K562 (cell line): ENCODE data around the gene RTL10.

Experiments used
- CTCF ChIP-seq, 3 experiments: IDR thresholded peaks in 2 of 3; conservative IDR thresholded peaks in 1 of 3; 2 replicates each; pipeline ENCODE4 v1.5.1; 2011 to 2012; ENCODE audit warnings: low read length in 3 of 3, mild to moderate bottlenecking in 3 of 3, control low read depth in 2 of 3, improper control_type of control experiment in 1 of 3, inconsistent platforms in 1 of 3, low read depth in 1 of 3, mixed read lengths in 1 of 3, moderate library complexity in 1 of 3; ENCODE audit not compliant: insufficient read depth in 2 of 3
- FOXK1 ChIP-seq: sonication (generic); formaldehyde crosslinking; IDR thresholded peaks from 2 replicates; pipeline ENCODE4 v1.8.0; 2022; ENCODE audit warnings: missing genetic modification reagents, mild to moderate bottlenecking, borderline replicate concordance
- GABPB1 ChIP-seq: sonication (generic); formaldehyde crosslinking; IDR thresholded peaks from 2 replicates; pipeline ENCODE4 v1.8.0; 2022; ENCODE audit warnings: mild to moderate bottlenecking, missing genetic modification reagents
- GTF2E2 ChIP-seq: fragments of 200-800 bp; sonication (Bioruptor generic); IDR thresholded peaks from 2 replicates; pipeline ENCODE4 v1.6.1; 2016; ENCODE audit warnings: missing genetic modification characterization, missing compliant biosample characterization
- MLLT1 ChIP-seq, 2 experiments: fragments of 450-650 bp; IDR thresholded peaks; 2 replicates each; pipeline ENCODE4 v1.6.1; 2016
- ZBTB7A ChIP-seq: IDR thresholded peaks from 2 replicates; pipeline ENCODE4 v1.6.1; 2011; ENCODE audit warnings: low read depth, mild to moderate bottlenecking, low read length, moderate library complexity, borderline replicate concordance; ENCODE audit not compliant: control insufficient read depth
- ZBTB8A ChIP-seq: fragments of 450-650 bp; IDR thresholded peaks from 2 replicates; pipeline ENCODE4 v1.6.1; 2018; ENCODE audit warnings: mild to moderate bottlenecking, moderate library complexity; ENCODE audit not compliant: partially characterized antibody
- ZNF165 ChIP-seq: fragments of 250-450 bp; sonication (Bioruptor Pico); IDR thresholded peaks from 2 replicates; pipeline ENCODE4 v1.4.0; 2020; ENCODE audit warnings: borderline replicate concordance
- ZNF316 ChIP-seq: fragments of 450-650 bp; IDR thresholded peaks from 2 replicates; pipeline ENCODE4 v1.6.1; 2016
- TF ChIP-seq, protein P1 (sequence below): sonication (generic); formaldehyde crosslinking; IDR thresholded peaks from 2 replicates; pipeline ENCODE4 v1.8.0; 2022; ENCODE audit warnings: mild to moderate bottlenecking, missing genetic modification reagents

DNA sequence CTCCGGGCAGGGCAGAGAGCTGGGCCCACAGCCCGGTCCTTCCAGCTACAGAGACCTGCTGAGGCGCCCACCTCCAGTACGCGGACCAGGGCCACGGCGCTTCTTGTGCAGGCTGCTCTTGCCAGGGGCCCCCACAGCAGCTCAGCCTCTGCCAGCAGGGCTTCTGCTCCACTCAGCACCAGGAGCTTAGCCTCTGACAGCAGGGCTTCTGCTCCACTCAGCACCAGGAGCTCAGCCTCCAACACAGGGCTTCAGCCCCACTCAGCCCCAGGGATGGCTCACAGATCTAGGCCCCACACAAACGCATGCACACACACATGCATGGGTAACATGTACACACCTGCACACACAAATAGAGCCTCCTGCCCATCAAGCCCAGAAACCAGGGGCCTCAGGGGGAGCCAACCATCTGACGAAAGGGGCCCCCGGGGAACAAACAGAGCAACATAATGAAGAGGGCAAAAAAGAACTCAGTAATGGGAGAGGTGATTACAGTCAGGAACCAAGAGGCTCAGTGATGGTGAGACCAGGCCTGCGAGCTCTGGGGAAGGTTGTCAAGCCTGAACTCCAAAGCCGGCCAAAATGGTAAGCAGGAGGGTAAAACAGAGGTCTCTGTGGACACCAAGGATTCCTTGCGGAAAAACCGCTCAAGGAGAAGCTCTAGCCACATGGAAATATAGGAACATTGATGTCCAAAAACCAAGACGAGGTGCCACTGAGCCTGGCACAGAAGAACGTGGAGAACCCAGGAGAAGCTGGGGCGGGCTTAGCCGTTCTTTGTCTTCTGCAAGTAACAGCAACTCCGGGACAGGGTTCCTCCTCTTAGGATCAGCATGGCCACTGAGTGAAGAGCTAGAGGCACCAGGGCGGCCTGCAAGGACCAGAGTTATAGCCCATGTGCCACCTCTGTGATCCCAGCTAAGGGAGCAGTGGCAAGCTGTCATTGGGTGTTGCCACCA, 46.5 kb downstream of the RTL10 start:
- TF ChIP-seq ZBTB8A (no peak), GABPB1 (CRISPR knock-in tag) (no peak), ZNF165 (CRISPR knock-in tag) (no peak), MLLT1 (IDR thresholded peaks at IDR 0.05) (no peak), ZNF316 (no peak), ZBTB7A (no peak), GTF2E2 (no peak), CTCF (IDR thresholded peaks at IDR 0.05 in 2 of 3, conservative IDR thresholded peaks at IDR 0.05 in 1 of 3; ENCODE audit: insufficient read depth in 2 of 3, low read depth in 1 of 3, low read length in 3 of 3) (no peak), FOXK1 (no peak)
- TF ChIP-seq, protein P1, sequence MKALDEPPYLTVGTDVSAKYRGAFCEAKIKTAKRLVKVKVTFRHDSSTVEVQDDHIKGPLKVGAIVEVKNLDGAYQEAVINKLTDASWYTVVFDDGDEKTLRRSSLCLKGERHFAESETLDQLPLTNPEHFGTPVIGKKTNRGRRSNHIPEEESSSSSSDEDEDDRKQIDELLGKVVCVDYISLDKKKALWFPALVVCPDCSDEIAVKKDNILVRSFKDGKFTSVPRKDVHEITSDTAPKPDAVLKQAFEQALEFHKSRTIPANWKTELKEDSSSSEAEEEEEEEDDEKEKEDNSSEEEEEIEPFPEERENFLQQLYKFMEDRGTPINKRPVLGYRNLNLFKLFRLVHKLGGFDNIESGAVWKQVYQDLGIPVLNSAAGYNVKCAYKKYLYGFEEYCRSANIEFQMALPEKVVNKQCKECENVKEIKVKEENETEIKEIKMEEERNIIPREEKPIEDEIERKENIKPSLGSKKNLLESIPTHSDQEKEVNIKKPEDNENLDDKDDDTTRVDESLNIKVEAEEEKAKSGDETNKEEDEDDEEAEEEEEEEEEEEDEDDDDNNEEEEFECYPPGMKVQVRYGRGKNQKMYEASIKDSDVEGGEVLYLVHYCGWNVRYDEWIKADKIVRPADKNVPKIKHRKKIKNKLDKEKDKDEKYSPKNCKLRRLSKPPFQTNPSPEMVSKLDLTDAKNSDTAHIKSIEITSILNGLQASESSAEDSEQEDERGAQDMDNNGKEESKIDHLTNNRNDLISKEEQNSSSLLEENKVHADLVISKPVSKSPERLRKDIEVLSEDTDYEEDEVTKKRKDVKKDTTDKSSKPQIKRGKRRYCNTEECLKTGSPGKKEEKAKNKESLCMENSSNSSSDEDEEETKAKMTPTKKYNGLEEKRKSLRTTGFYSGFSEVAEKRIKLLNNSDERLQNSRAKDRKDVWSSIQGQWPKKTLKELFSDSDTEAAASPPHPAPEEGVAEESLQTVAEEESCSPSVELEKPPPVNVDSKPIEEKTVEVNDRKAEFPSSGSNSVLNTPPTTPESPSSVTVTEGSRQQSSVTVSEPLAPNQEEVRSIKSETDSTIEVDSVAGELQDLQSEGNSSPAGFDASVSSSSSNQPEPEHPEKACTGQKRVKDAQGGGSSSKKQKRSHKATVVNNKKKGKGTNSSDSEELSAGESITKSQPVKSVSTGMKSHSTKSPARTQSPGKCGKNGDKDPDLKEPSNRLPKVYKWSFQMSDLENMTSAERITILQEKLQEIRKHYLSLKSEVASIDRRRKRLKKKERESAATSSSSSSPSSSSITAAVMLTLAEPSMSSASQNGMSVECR (CRISPR knock-in tag), result no peak
